Keratinocyte (primary cell): ENCODE data around the gene ZNF365.

Experiments
- CTCF ChIP-seq, 3 experiments: IDR thresholded peaks in 1 of 3; conservative IDR thresholded peaks in 1 of 3; optimal IDR thresholded peaks in 1 of 3; 2 replicates in 2 of 3; 3 replicates in 1 of 3; pipeline versions ENCODE3 to v1.5.1; 2011; ENCODE audit warnings: low read length in 3 of 3, mild to moderate bottlenecking in 3 of 3, moderate library complexity in 2 of 3, control low read depth in 1 of 3, inconsistent platforms in 1 of 3; ENCODE audit not compliant: insufficient read depth in 2 of 3; ENCODE audit errors: extremely low read depth in 1 of 3
- EZH2 ChIP-seq: IDR thresholded peaks from one replicate; pipeline ENCODE4 v1.6.1; 2012; ENCODE audit warnings: inconsistent platforms, mild to moderate bottlenecking, low read length, moderate library complexity

DNA sequence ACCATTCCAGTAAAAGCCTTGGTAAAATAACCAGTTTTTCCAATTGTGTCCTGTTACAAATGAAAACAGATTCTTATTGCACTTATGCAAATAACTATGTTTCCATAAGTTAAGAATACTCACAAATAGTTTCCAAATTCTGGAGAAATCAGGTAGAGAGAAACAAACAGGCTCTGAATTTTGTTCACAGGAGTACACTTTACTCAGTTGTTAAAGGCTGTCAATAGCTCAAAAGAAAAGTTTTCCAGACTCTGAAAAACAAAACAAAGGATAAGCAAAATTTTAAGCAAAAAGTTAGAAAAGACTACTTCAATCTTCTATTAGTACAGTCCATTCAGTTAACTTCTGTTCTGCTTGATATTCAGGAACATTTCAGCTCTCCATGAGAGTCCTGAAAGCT, 32.8 kb upstream of the ZNF365 start:
- TF ChIP-seq CTCF (optimal IDR thresholded peaks at IDR 0.05 in 1 of 3, IDR thresholded peaks at IDR 0.05 in 1 of 3, conservative IDR thresholded peaks at IDR 0.05 in 1 of 3; ENCODE audit: extremely low read depth in 1 of 3, insufficient read depth in 2 of 3, low read length in 3 of 3) (no peak), EZH2 (no peak)
